Liver (tissue), 9 donors: ENCODE data around the gene SYCP1. TPM values are rescaled to one million over a fixed set of nuclear protein-coding genes. Genes with fewer than 3 reads are reported as not detected.
"Not testable (repeated sequence)": the region's sequence is repeated elsewhere in the genome, so short reads cannot be mapped to it uniquely, and the experiment has no call there.

Experiments used
- DNase-seq: peaks from one replicate; pipeline ENCODE4 v3.0.0-alpha.2; 2017; ENCODE audit warnings: low spot score
- H3K27ac ChIP-seq, 2 donors: one replicate each; pipeline ENCODE4 v1.7.0; 2013; ENCODE audit warnings: inconsistent platforms in 2 of 2, low read length in 2 of 2, control low read depth in 1 of 2, low read depth in 1 of 2, mild to moderate bottlenecking in 1 of 2
- H3K27me3 ChIP-seq, 4 donors: one replicate each; pipeline versions ENCODE4 v1.6.1 to v1.7.0; 2013; ENCODE audit warnings: low read length in 3 of 4, inconsistent platforms in 1 of 4, mild to moderate bottlenecking in 1 of 4, moderate library complexity in 1 of 4; ENCODE audit not compliant: control insufficient read depth in 4 of 4, insufficient read depth in 4 of 4
- H3K36me3 ChIP-seq, 4 donors: one replicate each; pipeline versions ENCODE4 v1.6.1 to v1.7.0; 2013; ENCODE audit warnings: low read length in 3 of 4, mild to moderate bottlenecking in 3 of 4, low read depth in 1 of 4, moderate library complexity in 1 of 4; ENCODE audit not compliant: control insufficient read depth in 4 of 4, insufficient read depth in 3 of 4
- H3K4me1 ChIP-seq, 4 donors: one replicate each; pipeline versions ENCODE4 v1.6.1 to v1.7.0; 2013; ENCODE audit warnings: low read length in 3 of 4, mild to moderate bottlenecking in 3 of 4, moderate library complexity in 1 of 4; ENCODE audit not compliant: control insufficient read depth in 4 of 4, insufficient read depth in 4 of 4
- H3K4me3 ChIP-seq, 3 donors: one replicate each; pipeline versions ENCODE4 v1.6.1 to v1.7.0; 2013; ENCODE audit warnings: low read length in 3 of 3, control low read depth in 1 of 3, low read depth in 1 of 3, mild to moderate bottlenecking in 1 of 3
- H3K9ac ChIP-seq, 2 donors: one replicate each; pipeline ENCODE4 v1.7.0; 2013; ENCODE audit warnings: low read length in 2 of 2, mild to moderate bottlenecking in 2 of 2, moderate library complexity in 2 of 2, control low read depth in 1 of 2, low read depth in 1 of 2
- H3K9me3 ChIP-seq, 4 donors: one replicate each; pipeline versions ENCODE4 v1.6.1 to v1.7.0; 2013; ENCODE audit warnings: low read length in 3 of 4; ENCODE audit not compliant: control insufficient read depth in 4 of 4
- EGR1 ChIP-seq, 2 donors: IDR thresholded peaks; 2 replicates each; pipeline ENCODE4 v1.6.1; 2016 to 2018; ENCODE audit warnings: antibody characterized with exemption in 2 of 2, low read depth in 2 of 2
- FOXA1 ChIP-seq: IDR thresholded peaks from 2 replicates; pipeline ENCODE4 v1.6.1; 2016; ENCODE audit warnings: antibody characterized with exemption
- FOXA2 ChIP-seq: IDR thresholded peaks from 2 replicates; pipeline ENCODE4 v1.6.1; 2016; ENCODE audit warnings: antibody characterized with exemption
- GABPA ChIP-seq, 2 donors: IDR thresholded peaks in 1 of 2; conservative IDR thresholded peaks in 1 of 2; 2 replicates each; pipeline ENCODE4 v1.6.1; 2016; ENCODE audit warnings: antibody characterized with exemption in 2 of 2, mild to moderate bottlenecking in 1 of 2, moderate library complexity in 1 of 2
- HNF4A ChIP-seq, 2 donors: conservative IDR thresholded peaks; 2 replicates each; pipeline ENCODE4 v1.6.1; 2016; ENCODE audit warnings: antibody characterized with exemption in 2 of 2, mild to moderate bottlenecking in 2 of 2
- HNF4G ChIP-seq: IDR thresholded peaks from 2 replicates; pipeline ENCODE4 v1.6.1; 2016; ENCODE audit warnings: antibody characterized with exemption
- JUND ChIP-seq, 2 donors: IDR thresholded peaks; 2 replicates each; pipeline ENCODE4 v1.6.1; 2016; ENCODE audit warnings: antibody characterized with exemption in 2 of 2
- MAX ChIP-seq: IDR thresholded peaks from 2 replicates; pipeline ENCODE4 v1.6.1; 2016; ENCODE audit warnings: antibody characterized with exemption
- NR2F2 ChIP-seq: IDR thresholded peaks from 2 replicates; pipeline ENCODE4 v1.6.1; 2016; ENCODE audit warnings: antibody characterized with exemption
- RAD21 ChIP-seq, 2 donors: IDR thresholded peaks; 2 replicates each; pipeline ENCODE4 v1.6.1; 2016; ENCODE audit warnings: antibody characterized with exemption in 2 of 2, mild to moderate bottlenecking in 2 of 2
- RXRA ChIP-seq, 2 donors: IDR thresholded peaks; 2 replicates each; pipeline ENCODE4 v1.6.1; 2017 to 2018; ENCODE audit warnings: antibody characterized with exemption in 2 of 2, mild to moderate bottlenecking in 1 of 2
- SP1 ChIP-seq: IDR thresholded peaks from 2 replicates; pipeline ENCODE4 v1.6.1; 2018; ENCODE audit warnings: antibody characterized with exemption, mild to moderate bottlenecking
- TAF1 ChIP-seq: conservative IDR thresholded peaks from 2 replicates; pipeline ENCODE4 v1.6.1; 2016; ENCODE audit warnings: antibody characterized with exemption, mild to moderate bottlenecking
- YY1 ChIP-seq: IDR thresholded peaks from 2 replicates; pipeline ENCODE4 v1.6.1; 2016; ENCODE audit warnings: antibody characterized with exemption, mild to moderate bottlenecking
- WGBS: extraction: QIAGEN DNeasy Blood & Tissue Kit; methylation state at CpG from one replicate; pipeline ENCODE4 v1.1.7; 2013; 5-methylcytosine and 5-hydroxymethylcytosine counted together
- polyA plus RNA-seq, 2 donors: library from polyadenylated mRNA; stranded (reverse) in 1 of 2; unstranded in 1 of 2; fragments of 200-250 nt in 1 of 2; fragments of >200 nt in 1 of 2; fragmentation: Nextera tagmentation in 1 of 2; extraction: Ambion mirVana in 1 of 2; gene quantifications; one replicate each; pipeline versions ENCODE4 v1.2.1 to v1.2.3, GENCODE V29; 2013 to 2015
- total RNA-seq, 2 donors: library from RNA; depleted of rRNA; stranded (reverse); fragments of >200 nt; gene quantifications; one replicate each; pipeline ENCODE4 v1.2.3, GENCODE V29; 2014
- TF ChIP-seq, protein P1 (sequence below): IDR thresholded peaks from 2 replicates; pipeline ENCODE4 v1.6.1; 2016; ENCODE audit warnings: antibody characterized with exemption
- TF ChIP-seq, protein P2 (sequence below): fragments of 150-350 bp; IDR thresholded peaks from 2 replicates; pipeline ENCODE4 v1.5.1; 2017; ENCODE audit warnings: improper control_type of control experiment, low read depth, low read length; ENCODE audit not compliant: missing input control
- TF ChIP-seq, protein P3 (sequence below): IDR thresholded peaks from 2 replicates; pipeline ENCODE4 v1.6.1; 2016; ENCODE audit warnings: antibody characterized with exemption
- TF ChIP-seq, protein P4 (sequence below): IDR thresholded peaks from 2 replicates; pipeline ENCODE4 v1.6.1; 2016; ENCODE audit warnings: antibody characterized with exemption, mild to moderate bottlenecking
- donor health status: healthy.
- donor health status: healthy.
- donor health status: healthy.
- donor health status: healthy.
- donor health status: healthy.

Gene SYCP1
- total and polyA plus RNA-seq, 4 donors, result 0.89 TPM; not detected in 3

DNA sequence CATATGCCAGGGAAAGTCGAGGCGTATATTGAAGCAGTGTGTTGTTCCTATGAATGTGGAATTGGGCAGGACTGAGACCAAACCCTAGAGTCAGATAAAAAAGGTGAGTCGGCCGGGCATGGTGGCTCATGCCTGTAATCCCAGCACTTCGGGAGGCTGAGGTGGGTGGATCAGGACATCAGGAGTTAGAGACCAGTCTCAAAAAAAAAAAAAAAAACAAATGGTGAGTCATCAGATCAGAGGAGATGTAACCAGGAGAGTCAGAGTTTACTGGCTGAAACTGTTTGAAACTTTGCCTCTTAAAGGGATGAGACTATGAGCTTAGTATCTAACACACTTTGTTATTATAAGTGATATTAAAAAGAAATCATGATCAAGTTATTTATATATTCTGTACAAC is 26.4 kb upstream of the SYCP1 start:
- no peaks in the 10 kb centered on the region for H3K27me3 ChIP-seq
- H3K9me3 ChIP-seq, result peaks cover 0 to under 1% (median 0%) of the 10 kb centered on the region in 4 donors
- no peak for TF ChIP-seq NR2F2
- no peak for TF ChIP-seq FOXA2
- TF ChIP-seq HNF4G, result no peak
- no peak for TF ChIP-seq RXRA (IDR thresholded peaks at IDR 0.05)
- no peak for TF ChIP-seq EGR1 (IDR thresholded peaks at IDR 0.05; ENCODE audit: low read depth in 2 of 2)
- no peak for TF ChIP-seq JUND (IDR thresholded peaks at IDR 0.05)
- TF ChIP-seq, protein P1, sequence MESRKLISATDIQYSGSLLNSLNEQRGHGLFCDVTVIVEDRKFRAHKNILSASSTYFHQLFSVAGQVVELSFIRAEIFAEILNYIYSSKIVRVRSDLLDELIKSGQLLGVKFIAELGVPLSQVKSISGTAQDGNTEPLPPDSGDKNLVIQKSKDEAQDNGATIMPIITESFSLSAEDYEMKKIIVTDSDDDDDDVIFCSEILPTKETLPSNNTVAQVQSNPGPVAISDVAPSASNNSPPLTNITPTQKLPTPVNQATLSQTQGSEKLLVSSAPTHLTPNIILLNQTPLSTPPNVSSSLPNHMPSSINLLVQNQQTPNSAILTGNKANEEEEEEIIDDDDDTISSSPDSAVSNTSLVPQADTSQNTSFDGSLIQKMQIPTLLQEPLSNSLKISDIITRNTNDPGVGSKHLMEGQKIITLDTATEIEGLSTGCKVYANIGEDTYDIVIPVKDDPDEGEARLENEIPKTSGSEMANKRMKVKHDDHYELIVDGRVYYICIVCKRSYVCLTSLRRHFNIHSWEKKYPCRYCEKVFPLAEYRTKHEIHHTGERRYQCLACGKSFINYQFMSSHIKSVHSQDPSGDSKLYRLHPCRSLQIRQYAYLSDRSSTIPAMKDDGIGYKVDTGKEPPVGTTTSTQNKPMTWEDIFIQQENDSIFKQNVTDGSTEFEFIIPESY, result no peak
- TF ChIP-seq FOXA1, result no peak
- no peak for TF ChIP-seq SP1
- no peak for TF ChIP-seq RAD21 (IDR thresholded peaks at IDR 0.05)
- TF ChIP-seq, protein P2, sequence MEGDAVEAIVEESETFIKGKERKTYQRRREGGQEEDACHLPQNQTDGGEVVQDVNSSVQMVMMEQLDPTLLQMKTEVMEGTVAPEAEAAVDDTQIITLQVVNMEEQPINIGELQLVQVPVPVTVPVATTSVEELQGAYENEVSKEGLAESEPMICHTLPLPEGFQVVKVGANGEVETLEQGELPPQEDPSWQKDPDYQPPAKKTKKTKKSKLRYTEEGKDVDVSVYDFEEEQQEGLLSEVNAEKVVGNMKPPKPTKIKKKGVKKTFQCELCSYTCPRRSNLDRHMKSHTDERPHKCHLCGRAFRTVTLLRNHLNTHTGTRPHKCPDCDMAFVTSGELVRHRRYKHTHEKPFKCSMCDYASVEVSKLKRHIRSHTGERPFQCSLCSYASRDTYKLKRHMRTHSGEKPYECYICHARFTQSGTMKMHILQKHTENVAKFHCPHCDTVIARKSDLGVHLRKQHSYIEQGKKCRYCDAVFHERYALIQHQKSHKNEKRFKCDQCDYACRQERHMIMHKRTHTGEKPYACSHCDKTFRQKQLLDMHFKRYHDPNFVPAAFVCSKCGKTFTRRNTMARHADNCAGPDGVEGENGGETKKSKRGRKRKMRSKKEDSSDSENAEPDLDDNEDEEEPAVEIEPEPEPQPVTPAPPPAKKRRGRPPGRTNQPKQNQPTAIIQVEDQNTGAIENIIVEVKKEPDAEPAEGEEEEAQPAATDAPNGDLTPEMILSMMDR, result no peak
- TF ChIP-seq GABPA (IDR thresholded peaks at IDR 0.05 in 1 of 2, conservative IDR thresholded peaks at IDR 0.05 in 1 of 2), result no peak
- no peak for TF ChIP-seq YY1
- TF ChIP-seq MAX, result no peak
- TF ChIP-seq, protein P3, sequence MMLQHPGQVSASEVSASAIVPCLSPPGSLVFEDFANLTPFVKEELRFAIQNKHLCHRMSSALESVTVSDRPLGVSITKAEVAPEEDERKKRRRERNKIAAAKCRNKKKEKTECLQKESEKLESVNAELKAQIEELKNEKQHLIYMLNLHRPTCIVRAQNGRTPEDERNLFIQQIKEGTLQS, result no peak
- TF ChIP-seq, protein P4, sequence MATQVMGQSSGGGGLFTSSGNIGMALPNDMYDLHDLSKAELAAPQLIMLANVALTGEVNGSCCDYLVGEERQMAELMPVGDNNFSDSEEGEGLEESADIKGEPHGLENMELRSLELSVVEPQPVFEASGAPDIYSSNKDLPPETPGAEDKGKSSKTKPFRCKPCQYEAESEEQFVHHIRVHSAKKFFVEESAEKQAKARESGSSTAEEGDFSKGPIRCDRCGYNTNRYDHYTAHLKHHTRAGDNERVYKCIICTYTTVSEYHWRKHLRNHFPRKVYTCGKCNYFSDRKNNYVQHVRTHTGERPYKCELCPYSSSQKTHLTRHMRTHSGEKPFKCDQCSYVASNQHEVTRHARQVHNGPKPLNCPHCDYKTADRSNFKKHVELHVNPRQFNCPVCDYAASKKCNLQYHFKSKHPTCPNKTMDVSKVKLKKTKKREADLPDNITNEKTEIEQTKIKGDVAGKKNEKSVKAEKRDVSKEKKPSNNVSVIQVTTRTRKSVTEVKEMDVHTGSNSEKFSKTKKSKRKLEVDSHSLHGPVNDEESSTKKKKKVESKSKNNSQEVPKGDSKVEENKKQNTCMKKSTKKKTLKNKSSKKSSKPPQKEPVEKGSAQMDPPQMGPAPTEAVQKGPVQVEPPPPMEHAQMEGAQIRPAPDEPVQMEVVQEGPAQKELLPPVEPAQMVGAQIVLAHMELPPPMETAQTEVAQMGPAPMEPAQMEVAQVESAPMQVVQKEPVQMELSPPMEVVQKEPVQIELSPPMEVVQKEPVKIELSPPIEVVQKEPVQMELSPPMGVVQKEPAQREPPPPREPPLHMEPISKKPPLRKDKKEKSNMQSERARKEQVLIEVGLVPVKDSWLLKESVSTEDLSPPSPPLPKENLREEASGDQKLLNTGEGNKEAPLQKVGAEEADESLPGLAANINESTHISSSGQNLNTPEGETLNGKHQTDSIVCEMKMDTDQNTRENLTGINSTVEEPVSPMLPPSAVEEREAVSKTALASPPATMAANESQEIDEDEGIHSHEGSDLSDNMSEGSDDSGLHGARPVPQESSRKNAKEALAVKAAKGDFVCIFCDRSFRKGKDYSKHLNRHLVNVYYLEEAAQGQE, result no peak
- no peak for TF ChIP-seq TAF1
- no peak for TF ChIP-seq HNF4A (conservative IDR thresholded peaks at IDR 0.05)
- no peak overlapping the region for H3K27ac ChIP-seq
- H3K4me1 ChIP-seq, result no peaks in the 10 kb centered on the region
- H3K4me3 ChIP-seq, result no peak overlapping the region
- H3K36me3 ChIP-seq, result no peaks in the 10 kb centered on the region
- 89% methylated on average over 5 of the region's 5 CpGs for WGBS
- no peak for DNase-seq
- H3K9ac ChIP-seq, result no peak overlapping the region

- 75% methylated on average over 1 of the region's 1 CpG for WGBS
- not testable (repeated sequence) for H3K9me3 ChIP-seq, H3K9ac ChIP-seq, H3K4me3 ChIP-seq, DNase-seq, H3K4me1 ChIP-seq, H3K36me3 ChIP-seq, H3K27me3 ChIP-seq, H3K27ac ChIP-seq
Observed at GRCh38 chr1:114830075-114830474, 24.6 kb upstream of the SYCP1 start.
